ENCODE results near the gene SPEM3. TPM values are rescaled to one million over a fixed set of nuclear protein-coding genes. Genes with fewer than 3 reads are reported as not detected.
A peak's percentile ranks its signal among the peaks of the same experiment; 100 is the strongest.

Gene SPEM3
- total RNA-seq, 1 donor from 2014 or later = not detected

GRCh38 chr17:7443499-7444485, 15.1 kb downstream of the SPEM3 start:
- Mint-ChIP-seq H3K4me1 (ENCODE audit: unreplicated experiment) (peaks cover 28% of the 10 kb centered on the region), H3K36me3 (ENCODE audit: unreplicated experiment) (no peaks in the 10 kb centered on the region), H3K27me3 (ENCODE audit: unreplicated experiment) (peaks cover 42% of the 10 kb centered on the region), H3K27ac (ENCODE audit: unreplicated experiment) (no peak overlapping the region), H3K4me3 (ENCODE audit: unreplicated experiment) (no peak overlapping the region), H3K9me3 (ENCODE audit: unreplicated experiment) (no peaks in the 10 kb centered on the region)
- DNase-seq (ENCODE audit: extremely low spot score, unreplicated experiment) = no peak
- TF ChIP-seq CTCF (IDR thresholded peaks at IDR 0.05) = no peak

GRCh38 chr17:7444682-7445618, 16.3 kb downstream of the SPEM3 start, which contains the start of gene CHRNB1:
TSS of gene CHRNB1 (plus strand) at chr17:7445061. CDS start at chr17:7445128, 67 bp downstream.
- Mint-ChIP-seq H3K4me1 (ENCODE audit: unreplicated experiment) (peaks cover 23% of the 10 kb centered on the region), H3K27ac (ENCODE audit: unreplicated experiment) (peak within 1 kb of the TSS; percentile 44), H3K4me3 (ENCODE audit: unreplicated experiment) (peak within 1 kb of the TSS; percentile 68), H3K27me3 (ENCODE audit: unreplicated experiment) (peaks cover 40% of the 10 kb centered on the region), H3K36me3 (ENCODE audit: unreplicated experiment) (no peaks in the 10 kb centered on the region), H3K9me3 (ENCODE audit: unreplicated experiment) (no peaks in the 10 kb centered on the region)
- no peak for DNase-seq (ENCODE audit: extremely low spot score, unreplicated experiment)
- no peak for TF ChIP-seq CTCF (IDR thresholded peaks at IDR 0.05)

GRCh38 chr17:7445619-7445968, 16.9 kb downstream of the SPEM3 start:
- Mint-ChIP-seq H3K4me1 (ENCODE audit: unreplicated experiment) (peaks cover 17% of the 10 kb centered on the region), H3K27ac (ENCODE audit: unreplicated experiment) (peak overlapping the region; percentile 44), H3K36me3 (ENCODE audit: unreplicated experiment) (no peaks in the 10 kb centered on the region), H3K4me3 (ENCODE audit: unreplicated experiment) (peak overlapping the region; percentile 68), H3K27me3 (ENCODE audit: unreplicated experiment) (peaks cover 34% of the 10 kb centered on the region), H3K9me3 (ENCODE audit: unreplicated experiment) (no peaks in the 10 kb centered on the region)
- no peak for TF ChIP-seq CTCF (IDR thresholded peaks at IDR 0.05)
- DNase-seq (ENCODE audit: extremely low spot score, unreplicated experiment) = no peak

GRCh38 chr17:7448461-7448860, 19.8 kb downstream of the SPEM3 start:
- Mint-ChIP-seq H3K27ac (ENCODE audit: unreplicated experiment) (no peak overlapping the region), H3K36me3 (ENCODE audit: unreplicated experiment) (no peaks in the 10 kb centered on the region), H3K4me3 (ENCODE audit: unreplicated experiment) (no peak overlapping the region), H3K27me3 (ENCODE audit: unreplicated experiment) (peaks cover 23% of the 10 kb centered on the region), H3K4me1 (ENCODE audit: unreplicated experiment) (peaks cover 14% of the 10 kb centered on the region), H3K9me3 (ENCODE audit: unreplicated experiment) (no peaks in the 10 kb centered on the region)
- no peak for TF ChIP-seq CTCF (IDR thresholded peaks at IDR 0.05)
- no peak for DNase-seq (ENCODE audit: extremely low spot score, unreplicated experiment)
